OCI-LY1 (cell line): ENCODE data around the gene UIMC1.

Source experiments
- H2AFZ ChIP-seq: fragments of 200-600 bp; sonication (generic), shearing (Covaris generic); 2 replicates; pipeline ENCODE4 v1.6.0; 2014; ENCODE audit warnings: antibody characterized with exemption, mild to moderate bottlenecking, low read length
- H3F3A ChIP-seq: fragments of 200-600 bp; sonication (generic), shearing (Covaris generic); 2 replicates; pipeline ENCODE4 v1.6.0; 2014; ENCODE audit warnings: mild to moderate bottlenecking, antibody characterized with exemption, low read length, moderate library complexity; ENCODE audit not compliant: insufficient read depth
- H3K27ac ChIP-seq: fragments of 200-600 bp; sonication (generic); 2 replicates; pipeline ENCODE4 v1.5.1; 2014; ENCODE audit warnings: low read length, mixed run types, mild to moderate bottlenecking, low read depth; ENCODE audit not compliant: poor library complexity, severe bottlenecking
- H3K27me3 ChIP-seq: fragments of 200-600 bp; sonication (generic); 2 replicates; pipeline ENCODE4 v1.6.0; 2014; ENCODE audit warnings: antibody characterized with exemption, mild to moderate bottlenecking, low read length, moderate library complexity; ENCODE audit not compliant: insufficient read depth
- H3K36me3 ChIP-seq: fragments of 200-600 bp; sonication (generic); 2 replicates; pipeline ENCODE4 v1.6.1; 2014; ENCODE audit warnings: mild to moderate bottlenecking, antibody characterized with exemption, low read length, moderate library complexity, mixed read lengths; ENCODE audit not compliant: insufficient read depth
- H3K4me1 ChIP-seq: fragments of 200-600 bp; sonication (generic); 2 replicates; pipeline ENCODE4 v1.5.1; 2014; ENCODE audit warnings: mild to moderate bottlenecking, low read length, moderate library complexity; ENCODE audit not compliant: insufficient read depth, severe bottlenecking
- H3K4me2 ChIP-seq: fragments of 200-600 bp; sonication (generic), shearing (Covaris generic); 2 replicates; pipeline ENCODE4 v1.6.1; 2014; ENCODE audit warnings: low read length
- H3K4me3 ChIP-seq: fragments of 200-600 bp; sonication (generic); 2 replicates; pipeline ENCODE4 v1.5.1; 2014; ENCODE audit warnings: low read length, low read depth, mild to moderate bottlenecking, mixed read lengths; ENCODE audit not compliant: poor library complexity, severe bottlenecking
- H3K79me2 ChIP-seq: fragments of 200-600 bp; shearing (Covaris generic); 2 replicates; pipeline ENCODE4 v1.6.1; 2016; ENCODE audit warnings: mixed run types, low read length, mixed read lengths; ENCODE audit not compliant: insufficient read depth
- H3K9ac ChIP-seq: fragments of 200-600 bp; sonication (generic), shearing (Covaris generic); 2 replicates; pipeline ENCODE4 v1.6.1; 2014; ENCODE audit warnings: mild to moderate bottlenecking, low read length, mixed read lengths
- H3K9me2 ChIP-seq: fragments of 200-600 bp; sonication (generic), shearing (Covaris generic); 2 replicates; pipeline ENCODE4 v1.6.1; 2014; ENCODE audit warnings: low read depth, mild to moderate bottlenecking, low read length, mixed read lengths
- H3K9me3 ChIP-seq: fragments of 200-600 bp; shearing (Covaris generic); 2 replicates; pipeline ENCODE4 v1.6.1; 2014; ENCODE audit warnings: low read length, mixed read lengths
- H4K20me1 ChIP-seq: fragments of 200-600 bp; sonication (generic), shearing (Covaris generic); 2 replicates; pipeline ENCODE4 v1.6.0; 2016; ENCODE audit warnings: mild to moderate bottlenecking, low read length; ENCODE audit not compliant: insufficient read depth
- CTCF ChIP-seq: fragments of 200-600 bp; sonication (generic), shearing (Covaris generic); IDR thresholded peaks from 2 replicates; pipeline ENCODE4 v1.5.1; 2017; ENCODE audit warnings: mild to moderate bottlenecking, antibody characterized with exemption, low read length, moderate library complexity, mixed read lengths
- EZH2 ChIP-seq: fragments of 200-600 bp; sonication (generic), shearing (Covaris generic); IDR thresholded peaks from 2 replicates; pipeline ENCODE4 v1.8.0; 2017; ENCODE audit warnings: borderline replicate concordance, mixed run types, mild to moderate bottlenecking, antibody characterized with exemption, low read length, moderate library complexity, mixed read lengths

UIMC1 gene

GRCh38 chr5:176902102-176902814 lies 104.3 kb downstream of the UIMC1 start:
- H3K9me2 ChIP-seq = no peaks in the 10 kb centered on the region
- H3K79me2 ChIP-seq = no peaks in the 10 kb centered on the region
- peaks cover 64% of the 10 kb centered on the region for H3K36me3 ChIP-seq
- H2AFZ ChIP-seq = no peak overlapping the region
- no peak overlapping the region for H3K27ac ChIP-seq
- no peak overlapping the region for H3K4me2 ChIP-seq
- no peaks in the 10 kb centered on the region for H3K27me3 ChIP-seq
- H3K9me3 ChIP-seq = no peaks in the 10 kb centered on the region
- H3F3A ChIP-seq = no peaks in the 10 kb centered on the region
- H4K20me1 ChIP-seq = no peaks in the 10 kb centered on the region
- no peak for TF ChIP-seq EZH2
- TF ChIP-seq CTCF = no peak
- H3K9ac ChIP-seq = no peak overlapping the region
- H3K4me3 ChIP-seq = no peak overlapping the region
- no peaks in the 10 kb centered on the region for H3K4me1 ChIP-seq

- no peak overlapping the region for H3K27ac ChIP-seq
- H3K9me3 ChIP-seq = no peaks in the 10 kb centered on the region
- no peak overlapping the region for H2AFZ ChIP-seq
- no peak overlapping the region for H3K4me2 ChIP-seq
- no peaks in the 10 kb centered on the region for H3F3A ChIP-seq
- H3K27me3 ChIP-seq = no peaks in the 10 kb centered on the region
- no peaks in the 10 kb centered on the region for H3K79me2 ChIP-seq
- TF ChIP-seq CTCF (no peak), EZH2 (no peak)
- no peak overlapping the region for H3K4me3 ChIP-seq
- H4K20me1 ChIP-seq = no peaks in the 10 kb centered on the region
- no peaks in the 10 kb centered on the region for H3K9me2 ChIP-seq
- H3K36me3 ChIP-seq = peaks cover 56% of the 10 kb centered on the region
- H3K4me1 ChIP-seq = no peaks in the 10 kb centered on the region
- no peak overlapping the region for H3K9ac ChIP-seq
Measured at GRCh38 chr5:176901260-176902101, 105.1 kb downstream of the UIMC1 start.

- Histone ChIP-seq H3F3A (no peaks in the 10 kb centered on the region), H3K4me1 (no peaks in the 10 kb centered on the region), H3K9ac (no peak overlapping the region), H2AFZ (no peak overlapping the region), H3K79me2 (no peaks in the 10 kb centered on the region), H4K20me1 (no peaks in the 10 kb centered on the region), H3K4me3 (no peak overlapping the region), H3K27ac (no peak overlapping the region), H3K9me3 (no peaks in the 10 kb centered on the region), H3K9me2 (no peaks in the 10 kb centered on the region), H3K4me2 (no peak overlapping the region), H3K36me3 (peaks cover 49% of the 10 kb centered on the region), H3K27me3 (no peaks in the 10 kb centered on the region)
- no peak for TF ChIP-seq EZH2
- TF ChIP-seq CTCF = no peak
Measured at GRCh38 chr5:176900780-176901204, 105.8 kb downstream of the UIMC1 start.
